ENCODE results near the gene PDE3A. TPM values are rescaled to one million over a fixed set of nuclear protein-coding genes. Genes with fewer than 3 reads are reported as not detected.
"Not testable (repeated sequence)": the region's sequence is repeated elsewhere in the genome, so short reads cannot be mapped to it uniquely, and the experiment has no call there.

The PDE3A gene
- total RNA-seq, 1 experiment from 2014 or later: 0.58 TPM

- H2AFZ ChIP-seq (ENCODE audit: low read length): no peak overlapping the region
- H3K4me3 ChIP-seq (ENCODE audit: low read length): no peak overlapping the region
- no peak overlapping the region for H3K4me2 ChIP-seq (ENCODE audit: low read length)
- H3K27me3 ChIP-seq (ENCODE audit: low read length): no peaks in the 10 kb centered on the region
- H3K4me1 ChIP-seq (ENCODE audit: insufficient read depth, low read length): peaks cover 9% of the 10 kb centered on the region; the same call in 1 of the 2 replicates
- H3K9me3 ChIP-seq (ENCODE audit: low read length): no peaks in the 10 kb centered on the region
- CTCF ChIA-PET: no interaction called here
- H4K20me1 ChIP-seq (ENCODE audit: low read length): no peaks in the 10 kb centered on the region
- H3K27ac ChIP-seq (ENCODE audit: low read length): peak overlapping the region; percentile 50
- POLR2A ChIA-PET (ENCODE audit: unreplicated experiment): no interaction called here
- H3K36me3 ChIP-seq (ENCODE audit: low read depth, low read length): no peaks in the 10 kb centered on the region
- H3K9me2 ChIP-seq (replicated peaks; ENCODE audit: low read length): no peaks in the 10 kb centered on the region
- no peaks in the 10 kb centered on the region for H3F3A ChIP-seq (ENCODE audit: low read length, unreplicated experiment)
- DNase-seq (peak; percentile 12), ATAC-seq (peak; percentile 36; the same call in 1 of the 2 replicates)
- no peaks in the 10 kb centered on the region for H3K79me2 ChIP-seq (ENCODE audit: low read length)
- TF ChIP-seq EZH2phosphoT487 (IDR thresholded peaks at IDR 0.05; ENCODE audit: borderline replicate concordance, low read length): no peak
- BruUV-seq (replicated peaks): no TSS peak
- H3K9ac ChIP-seq (ENCODE audit: low read length): peak overlapping the region; percentile 20; the same call in 1 of the 2 replicates
- intact Hi-C loops (cut with micrococcal nuclease): loop anchor here (5.0 kb wide), 1 partner anchor 226 kb away; no protein-coding TSS in a partner anchor
Measured at GRCh38 chr12:20602641-20603391, 234.5 kb downstream of the PDE3A start.

DNA sequence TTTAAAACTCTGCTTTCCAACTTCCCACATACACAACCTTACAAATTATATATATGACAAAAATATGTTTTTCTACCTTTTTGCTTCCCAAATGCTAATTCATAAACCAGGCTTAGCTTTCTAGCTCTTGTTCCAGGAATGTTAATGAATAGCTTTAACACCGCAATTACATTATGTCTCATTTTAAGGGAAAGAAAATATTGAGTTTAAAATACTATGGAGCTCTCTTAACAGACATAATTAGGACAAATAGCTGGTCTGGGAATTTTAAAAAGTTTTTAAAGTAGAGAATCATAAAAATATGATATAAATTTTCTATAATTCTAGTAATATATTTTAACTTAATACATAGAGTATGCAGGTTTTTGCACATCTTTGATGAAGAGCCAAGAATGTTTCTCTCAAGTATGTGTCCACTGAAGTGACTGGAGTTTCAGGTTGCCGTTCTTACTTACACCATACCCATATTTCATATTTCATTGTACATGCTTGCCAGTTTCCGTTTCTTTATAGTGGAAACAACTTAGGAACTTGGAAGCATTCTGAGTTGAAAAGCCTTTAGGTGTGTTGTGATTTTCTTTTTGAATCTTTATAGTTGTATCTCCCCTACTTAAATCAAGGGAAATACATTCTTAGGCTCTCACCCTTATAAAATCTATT is 236.2 kb downstream of the PDE3A start:
- no peaks in the 10 kb centered on the region for H3K27me3 ChIP-seq (ENCODE audit: low read length)
- no TSS peak for BruUV-seq (replicated peaks)
- no peak overlapping the region for H3K4me3 ChIP-seq (ENCODE audit: low read length)
- H3K9me2 ChIP-seq (replicated peaks; ENCODE audit: low read length): no peaks in the 10 kb centered on the region
- no peak for ATAC-seq
- intact Hi-C loops (cut with micrococcal nuclease): loop anchor here (5.0 kb wide), 1 partner anchor 227 kb away; no protein-coding TSS in a partner anchor
- no peak overlapping the region for H3K9ac ChIP-seq (ENCODE audit: low read length)
- 0 out of 2 replicates have a peak, but pooled peaks cover 4% of the 10 kb centered on the region for H3K4me1 ChIP-seq (ENCODE audit: insufficient read depth, low read length)
- TF ChIP-seq CTCF (conservative IDR thresholded peaks at IDR 0.05; ENCODE audit: low read depth, low read length) (no peak), EZH2 (IDR thresholded peaks at IDR 0.05; ENCODE audit: low read length, unreplicated experiment) (no peak), EZH2phosphoT487 (IDR thresholded peaks at IDR 0.05; ENCODE audit: borderline replicate concordance, low read length) (no peak)
- ChIA-PET CTCF (no interaction called here), POLR2A (ENCODE audit: unreplicated experiment) (no interaction called here)
- H3F3A ChIP-seq (ENCODE audit: low read length, unreplicated experiment): no peaks in the 10 kb centered on the region
- H2AFZ ChIP-seq (ENCODE audit: low read length): no peak overlapping the region
- no peaks in the 10 kb centered on the region for H3K79me2 ChIP-seq (ENCODE audit: low read length)
- H4K20me1 ChIP-seq (ENCODE audit: low read length): no peaks in the 10 kb centered on the region
- no peaks in the 10 kb centered on the region for H3K36me3 ChIP-seq (ENCODE audit: low read depth, low read length)
- H3K27ac ChIP-seq (ENCODE audit: low read length): no peak overlapping the region
- DNase-seq: no peak
- no peaks in the 10 kb centered on the region for H3K9me3 ChIP-seq (ENCODE audit: low read length)
- no peak overlapping the region for H3K4me2 ChIP-seq (ENCODE audit: low read length)

DNA sequence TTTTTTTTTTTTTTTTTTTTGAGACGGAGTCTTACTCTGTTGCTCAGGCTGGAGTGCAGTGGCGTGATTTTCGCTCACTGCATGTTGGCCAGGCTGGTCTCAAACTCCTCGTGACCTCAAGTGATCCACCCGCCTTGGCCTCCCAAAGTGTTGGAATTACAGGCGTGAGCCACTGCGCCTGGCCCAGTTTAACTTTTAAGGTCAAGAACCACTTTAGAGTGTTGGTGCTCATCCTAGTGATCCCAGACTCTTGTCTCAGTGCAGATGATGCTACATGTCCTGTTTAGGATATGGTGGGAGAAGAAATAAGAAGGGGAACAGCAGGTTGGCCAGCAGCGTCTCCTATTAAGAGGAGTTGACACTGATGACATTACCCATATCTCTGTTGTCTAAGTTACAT is 246.7 kb downstream of the PDE3A start:
- H3K36me3 ChIP-seq (ENCODE audit: low read depth, low read length); H4K20me1 ChIP-seq (ENCODE audit: low read length); H3K9me3 ChIP-seq (ENCODE audit: low read length); ATAC-seq; H3F3A ChIP-seq (ENCODE audit: low read length, unreplicated experiment); H3K27ac ChIP-seq (ENCODE audit: low read length); H3K4me1 ChIP-seq (ENCODE audit: insufficient read depth, low read length); H3K27me3 ChIP-seq (ENCODE audit: low read length); H2AFZ ChIP-seq (ENCODE audit: low read length); intact Hi-C loops (cut with micrococcal nuclease); H3K9ac ChIP-seq (ENCODE audit: low read length); H3K4me2 ChIP-seq (ENCODE audit: low read length); H3K79me2 ChIP-seq (ENCODE audit: low read length); DNase-seq; H3K4me3 ChIP-seq (ENCODE audit: low read length); CTCF ChIA-PET; POLR2A ChIA-PET (ENCODE audit: unreplicated experiment); BruUV-seq (replicated peaks); H3K9me2 ChIP-seq (replicated peaks; ENCODE audit: low read length): not testable (repeated sequence)

All from PC-3 (cell line).